GM12878 (cell line): Measurements from ENCODE around the gene TSPAN31. TPM values are rescaled to one million over a fixed set of nuclear protein-coding genes. Genes with fewer than 3 reads are reported as not detected.

Experiments
- ATAC-seq: fragments of 200-7000 bp; cut with Tn5 transposase; 3 replicates; pipeline ENCODE4 v1.9.1; 2020; ENCODE audit warnings: mild to moderate bottlenecking, moderate library complexity
- BruUV-seq: library from RNA; stranded (reverse); fragments of 400-500 nt; replicated peaks from 2 replicates; lab custom pipeline; 2021; lab: Mats Ljungman, UMichigan
- CTCF ChIA-PET: fragments of 300-600 bp; sonication (Branson Sonifier 250); formaldehyde crosslinking; extraction: SDS; loops from one replicate; lab custom pipeline; 2021; ENCODE audit warnings: inconsistent platforms; lab: Yijun Ruan, JAX
- POLR2A ChIA-PET: fragments of 350-600 bp; formaldehyde crosslinking; extraction: SDS; loops from one replicate; lab custom pipeline; 2021; ENCODE audit warnings: inconsistent platforms; lab: Charles Lee
- RAD21 ChIA-PET: fragments of 300-600 bp; sonication (Branson Sonifier 250); formaldehyde crosslinking; loops from one replicate; lab custom pipeline; 2023; ENCODE audit warnings: antibody characterized with exemption; ENCODE audit not compliant: unreplicated experiment; lab: Charles Lee
- SMC1A ChIA-PET: fragments of 300-600 bp; sonication (Branson Sonifier 250); formaldehyde crosslinking; loops from one replicate; lab custom pipeline; 2023; ENCODE audit not compliant: unreplicated experiment, uncharacterized antibody; lab: Charles Lee
- DNase-seq: peaks from one replicate; pipeline ENCODE4 v3.0.0-alpha.2; 2011; ENCODE audit warnings: low read depth, low spot score
- FAIRE-seq: peaks from 3 replicates; lab custom pipeline; 2011; peaks lifted over from hg19 to GRCh38; lab: Jason Lieb, UNC
- H2AFZ ChIP-seq: 2 replicates; pipeline ENCODE4 v1.6.0; 2011; ENCODE audit warnings: low read depth, low read length, control low read depth; ENCODE audit not compliant: control insufficient read depth
- H3K27ac ChIP-seq: 2 replicates; pipeline ENCODE4 v1.5.1; 2011; ENCODE audit warnings: control low read depth; ENCODE audit not compliant: control insufficient read depth, insufficient read depth
- H3K27me3 ChIP-seq, 2 experiments: replicated peaks in 1 of 2; 2 replicates each; pipeline versions ENCODE4 v1.6.0 to v1.6.1; 2011; ENCODE audit warnings: low read length in 1 of 2; ENCODE audit not compliant: control insufficient read depth in 2 of 2, insufficient read depth in 2 of 2
- H3K36me3 ChIP-seq, 2 experiments: 2 replicates each; pipeline ENCODE4 v1.5.1; 2011; ENCODE audit warnings: low read length in 1 of 2; ENCODE audit not compliant: control insufficient read depth in 2 of 2, insufficient read depth in 2 of 2
- H3K4me1 ChIP-seq: 2 replicates; pipeline ENCODE4 v1.6.1; 2011; ENCODE audit warnings: mild to moderate bottlenecking, low read length, moderate library complexity, mixed read lengths; ENCODE audit not compliant: control insufficient read depth, insufficient read depth
- H3K4me2 ChIP-seq: 2 replicates; pipeline ENCODE4 v1.6.0; 2011; ENCODE audit warnings: control low read depth; ENCODE audit not compliant: control insufficient read depth, insufficient read depth
- H3K4me3 ChIP-seq: fragments of 200-600 bp; sonication (generic); 2 replicates; pipeline ENCODE4 v1.5.1; 2016
- H3K79me2 ChIP-seq: 2 replicates; pipeline ENCODE4 v1.6.0; 2011; ENCODE audit warnings: low read length; ENCODE audit not compliant: control insufficient read depth, insufficient read depth
- H3K9ac ChIP-seq: 2 replicates; pipeline ENCODE4 v1.8.0; 2011; ENCODE audit warnings: low read length, control low read depth, mixed read lengths; ENCODE audit not compliant: control insufficient read depth, insufficient read depth
- H3K9me3 ChIP-seq: replicated peaks from 3 replicates; pipeline ENCODE4 v1.5.1; 2011; ENCODE audit warnings: mild to moderate bottlenecking, low read length; ENCODE audit not compliant: control insufficient read depth, insufficient read depth
- H4K20me1 ChIP-seq: 2 replicates; pipeline ENCODE4 v1.6.0; 2011; ENCODE audit not compliant: control insufficient read depth, insufficient read depth
- BRCA1 ChIP-seq: IDR thresholded peaks from 2 replicates; pipeline ENCODE4 v1.6.1; 2011; ENCODE audit warnings: low read depth, low read length, improper control_type of control experiment
- CEBPZ ChIP-seq: fragments of 150-350 bp; IDR thresholded peaks from 2 replicates; pipeline ENCODE4 v1.6.1; 2016; ENCODE audit warnings: low read depth, low read length
- IKZF2 ChIP-seq, 2 experiments: fragments of 450-650 bp; IDR thresholded peaks; 2 replicates each; pipeline ENCODE4 v1.6.1; 2017; ENCODE audit warnings: mild to moderate bottlenecking in 2 of 2, moderate library complexity in 2 of 2
- NFIC ChIP-seq: IDR thresholded peaks from 2 replicates; pipeline ENCODE4 v1.6.1; 2012; ENCODE audit warnings: low read depth, mild to moderate bottlenecking, inconsistent platforms, low read length, moderate library complexity
- NR2C1 ChIP-seq: fragments of 450-650 bp; IDR thresholded peaks from 2 replicates; pipeline ENCODE4 v1.6.1; 2017; ENCODE audit warnings: antibody characterized with exemption, mild to moderate bottlenecking, moderate library complexity
- PML ChIP-seq: IDR thresholded peaks from 2 replicates; pipeline ENCODE4 v1.6.1; 2012; ENCODE audit warnings: low read length, inconsistent platforms
- RB1 ChIP-seq: fragments of 450-650 bp; formaldehyde crosslinking; IDR thresholded peaks from 2 replicates; pipeline ENCODE4 v1.6.1; 2017; ENCODE audit warnings: mild to moderate bottlenecking, borderline replicate concordance
- RELA ChIP-seq: fragments of 450-650 bp; IDR thresholded peaks from 2 replicates; pipeline ENCODE4 v1.8.0; 2014; ENCODE audit warnings: borderline replicate concordance; ENCODE audit not compliant: partially characterized antibody
- RELB ChIP-seq: fragments of 450-650 bp; IDR thresholded peaks from 2 replicates; pipeline ENCODE4 v1.6.1; 2017; ENCODE audit warnings: low read depth, mild to moderate bottlenecking, moderate library complexity
- REST ChIP-seq: IDR thresholded peaks from 2 replicates; pipeline ENCODE4 v1.6.1; 2012; ENCODE audit warnings: mild to moderate bottlenecking, low read depth, low read length
- RUNX3 ChIP-seq: IDR thresholded peaks from 2 replicates; pipeline ENCODE4 v1.6.1; 2012; ENCODE audit warnings: low read length, inconsistent platforms
- USF1 ChIP-seq: IDR thresholded peaks from 2 replicates; pipeline ENCODE4 v1.6.1; 2011; ENCODE audit warnings: borderline replicate concordance, low read depth, mild to moderate bottlenecking, moderate library complexity, mixed read lengths, low read length; ENCODE audit not compliant: insufficient read depth; ENCODE audit errors: extremely low read length
- ZNF217 ChIP-seq: fragments of 450-650 bp; IDR thresholded peaks from 2 replicates; pipeline ENCODE4 v1.6.1; 2017; ENCODE audit warnings: antibody characterized with exemption, mild to moderate bottlenecking
- WGBS: methylation state at CpG from one replicate; pipeline ENCODE4 v1.1.6; 2016; ENCODE audit warnings: low lambda C conversion rate; ENCODE audit not compliant: insufficient replicate concordance, insufficient coverage; ENCODE audit errors: missing lambda C conversion rate; 5-methylcytosine and 5-hydroxymethylcytosine counted together
- in situ Hi-C: fragments of 300-500 bp; cut with MboI; formaldehyde crosslinking; loops from 9 replicates; pipeline ENCODE4 v1.14.3; 2018; ENCODE audit warnings: mixed read lengths
- intact Hi-C: fragments of 100-400 bp; cut with micrococcal nuclease; formaldehyde crosslinking; loops from one replicate; pipeline ENCODE4 v1.14.2; 2022; ENCODE audit not compliant: unreplicated experiment
- polyA plus RNA-seq, 11 experiments: library from polyadenylated mRNA; depleted of rRNA in 4 of 11; unstranded in 6 of 11; stranded (reverse) in 5 of 11; fragments of >200 nt; fragmentation: Nextera tagmentation in 4 of 11; fragmentation: Illumina TruSeq in 1 of 11; extraction: Ambion mirVana in 4 of 11; extraction: Trizol in 1 of 11; gene quantifications; 1 replicate in 1 of 11; 2 replicates in 10 of 11; pipeline versions ENCODE4 v1.2.1 to v1.2.3, GENCODE V29; 2011 to 2016; ENCODE audit warnings: inconsistent platforms in 2 of 11, missing spikeins in 2 of 11, low read depth in 1 of 11
- total RNA-seq, 4 experiments: library from RNA; depleted of rRNA in 3 of 4; stranded (reverse); fragments of >200 nt in 3 of 4; fragmentation: Illumina TruSeq in 1 of 4; extraction: Trizol in 1 of 4; gene quantifications; 2 replicates each; pipeline versions ENCODE4 v1.2.1 to v1.2.3, GENCODE V29; 2013 to 2021

TSPAN31 gene
- total and polyA plus RNA-seq, 10 of the 15 experiments (the other 5 are each of a cell fraction or from before 2014, with no cell fraction given): 11.8 to 32.2 (median 24.7) TPM

- TF ChIP-seq CEBPZ: no peak
- TF ChIP-seq IKZF2 (IDR thresholded peaks at IDR 0.05): no peak
- TF ChIP-seq NR2C1: no peak
- no peak for TF ChIP-seq USF1
- no peak for TF ChIP-seq PML
- TF ChIP-seq RELA: no peak
- no peak for TF ChIP-seq BRCA1
Observed at GRCh38 chr12:57793920-57794319, 49.1 kb downstream of the TSPAN31 start (continued).

GRCh38 chr12:57795354-57795753 is 50.5 kb downstream of the TSPAN31 start:
- Histone ChIP-seq H3K27ac (no peak overlapping the region), H3K4me3 (no peak overlapping the region), H3K36me3 (peaks cover 7 to 28% of the 10 kb centered on the region in 2 experiments), H3K79me2 (no peaks in the 10 kb centered on the region), H3K4me1 (no peaks in the 10 kb centered on the region), H2AFZ (no peak overlapping the region), H4K20me1 (no peaks in the 10 kb centered on the region), H3K4me2 (no peak overlapping the region), H3K9me3 (no peaks in the 10 kb centered on the region), H3K27me3 (no peaks in the 10 kb centered on the region), H3K9ac (no peak overlapping the region)
- RAD21 ChIA-PET: no interaction called here
- BruUV-seq: no TSS peak
- SMC1A ChIA-PET: no interaction called here
- DNase-seq (no peak), FAIRE-seq (no peak), ATAC-seq (no peak)
- CTCF ChIA-PET: no interaction called here
- POLR2A ChIA-PET: no interaction called here
- in situ Hi-C loops: no loop called here
- intact Hi-C loops: no loop called here
- WGBS: 86% methylated on average over 6 of the region's 6 CpGs
- TF ChIP-seq NFIC (no peak), RELB (no peak), REST (no peak), ZNF217 (no peak), RUNX3 (no peak), RB1 (no peak)
